Measurements from ENCODE around the gene SNX8.

SNX8 gene

GRCh38 chr7:2258661-2259365 lies 55.4 kb downstream of the SNX8 start:
- ChIA-PET CTCF (no interaction called here), POLR2A (ENCODE audit: low non-redundant PET) (no interaction called here)
- no peak for TF ChIP-seq CTCF (conservative IDR thresholded peaks at IDR 0.05; ENCODE audit: low read depth)
- H3K27ac ChIP-seq: no peak overlapping the region
- no peak for DNase-seq (ENCODE audit: low spot score)

- H3K27ac ChIP-seq: no peak overlapping the region
- TF ChIP-seq CTCF (conservative IDR thresholded peaks at IDR 0.05; ENCODE audit: low read depth): no peak
- ChIA-PET POLR2A (ENCODE audit: low non-redundant PET) (no interaction called here), CTCF (no interaction called here)
- DNase-seq (ENCODE audit: low spot score): no peak
Measured at GRCh38 chr7:2257651-2258050, 56.6 kb downstream of the SNX8 start.

- CTCF ChIA-PET: interaction anchor here (0.5 to 0.6 kb wide), 2 partner anchors 318 to 709 kb away, joined by 3 read pairs; no protein-coding TSS in a partner anchor
Measured at GRCh38 chr7:2257046-2257551, 57.1 kb downstream of the SNX8 start.

GRCh38 chr7:2256306-2257045 lies 57.8 kb downstream of the SNX8 start:
- ChIA-PET CTCF (interaction anchor here (0.5 to 0.6 kb wide), 2 partner anchors 318 to 709 kb away, joined by 3 read pairs; no protein-coding TSS in a partner anchor), POLR2A (ENCODE audit: low non-redundant PET) (interaction anchor here (0.6 kb wide), 1 partner anchor 13 kb away, joined by 3 read pairs; no protein-coding TSS in a partner anchor)
- H3K27ac ChIP-seq: peak overlapping the region; percentile 6; the same call in 1 of the 2 replicates
- no peak for TF ChIP-seq CTCF (conservative IDR thresholded peaks at IDR 0.05; ENCODE audit: low read depth)
- no peak for DNase-seq (ENCODE audit: low spot score)

More at GRCh38 chr7:2257046-2257551, 57.1 kb downstream of the SNX8 start:
- no peak overlapping the region for H3K27ac ChIP-seq
- DNase-seq (ENCODE audit: low spot score): no peak
- no peak for TF ChIP-seq CTCF (conservative IDR thresholded peaks at IDR 0.05; ENCODE audit: low read depth)
- POLR2A ChIA-PET (ENCODE audit: low non-redundant PET): no interaction called here

GRCh38 chr7:2255145-2256139 lies 58.8 kb downstream of the SNX8 start:
- no peak for DNase-seq (ENCODE audit: low spot score)
- ChIA-PET CTCF (interaction anchor here (0.6 kb wide), 1 partner anchor 66 kb away, joined by 3 read pairs; no protein-coding TSS in a partner anchor), POLR2A (ENCODE audit: low non-redundant PET) (no interaction called here)
- peak overlapping the region; percentile 6; the same call in 1 of the 2 replicates for H3K27ac ChIP-seq
- TF ChIP-seq CTCF (conservative IDR thresholded peaks at IDR 0.05; ENCODE audit: low read depth): no peak

Measured in RWPE1 (cell line).